ENCODE data around the gene GPR135.
"Not testable (repeated sequence)": the region's sequence is repeated elsewhere in the genome, so short reads cannot be mapped to it uniquely, and the experiment has no call there.

GPR135 gene

DNA sequence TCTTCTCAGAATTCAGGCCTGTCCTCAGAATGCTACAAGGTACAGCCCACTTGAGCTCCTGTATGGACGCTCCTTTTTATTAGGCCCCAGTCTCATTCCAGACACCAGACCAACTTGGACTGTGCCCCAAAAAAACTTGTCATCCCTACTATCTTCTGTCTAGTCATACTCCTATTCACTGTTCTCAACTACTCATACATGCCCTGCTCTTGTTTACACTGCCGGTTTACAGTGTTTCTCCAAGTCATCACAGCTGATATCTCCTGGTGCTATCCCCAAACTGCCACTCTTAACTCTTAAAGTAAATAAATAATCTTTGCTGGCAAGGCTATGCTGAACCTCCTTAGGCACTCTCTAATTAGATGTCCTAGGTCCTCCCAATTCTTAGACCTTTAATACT is 16.5 kb downstream of the GPR135 start:
- H3K79me2 ChIP-seq (ENCODE audit: control insufficient read depth, insufficient read depth, low read length, unreplicated experiment); H3K27me3 ChIP-seq (ENCODE audit: insufficient read depth, low read length); H2AFZ ChIP-seq (ENCODE audit: low read length, unreplicated experiment); H3K4me3 ChIP-seq (ENCODE audit: low read depth, low read length); H3K27ac ChIP-seq (ENCODE audit: low read depth, low read length): not testable (repeated sequence)
- H3K4me1 ChIP-seq (ENCODE audit: control insufficient read depth, insufficient read depth, low read length, unreplicated experiment) = peaks cover 13% of the 10 kb centered on the region
- peaks cover 15% of the 10 kb centered on the region for H3K36me3 ChIP-seq (ENCODE audit: insufficient read depth, low read length)

DNA sequence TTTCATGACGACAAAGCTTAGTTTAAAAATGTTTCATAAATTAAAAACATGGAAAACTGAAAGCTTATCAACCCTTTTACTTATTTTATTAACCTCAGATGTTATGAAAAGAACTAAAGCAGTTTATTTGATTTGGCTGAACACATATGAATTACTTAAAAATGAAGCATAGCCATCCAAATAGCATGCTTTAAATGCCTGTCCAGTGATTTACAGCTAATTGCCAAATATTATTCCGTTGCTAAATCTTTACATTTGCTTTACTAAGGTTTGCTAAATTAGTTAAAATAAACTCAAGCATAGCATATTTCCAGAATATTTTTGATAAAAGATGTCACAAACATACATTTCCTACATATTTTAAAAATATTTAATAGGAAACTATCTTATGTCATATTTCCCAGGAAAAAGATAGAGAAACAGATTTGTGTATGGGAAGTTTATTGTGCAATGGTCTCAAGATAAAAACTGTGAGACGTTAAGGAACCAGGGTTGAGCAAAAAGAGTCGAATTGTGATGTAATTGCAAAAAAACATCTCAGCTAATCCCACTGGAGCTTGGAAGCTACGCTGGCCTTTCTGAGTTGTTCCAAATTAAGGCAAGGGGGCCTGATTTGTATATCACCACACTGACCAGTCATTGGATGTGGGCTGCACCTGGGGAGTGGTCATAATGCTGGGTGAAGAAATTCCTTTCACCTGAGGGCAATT is 25.8 kb downstream of the GPR135 start:
- Histone ChIP-seq H2AFZ (ENCODE audit: low read length, unreplicated experiment) (no peak overlapping the region), H3K27me3 (ENCODE audit: insufficient read depth, low read length) (no peaks in the 10 kb centered on the region), H3K79me2 (ENCODE audit: control insufficient read depth, insufficient read depth, low read length, unreplicated experiment) (no peaks in the 10 kb centered on the region), H3K36me3 (ENCODE audit: insufficient read depth, low read length) (peaks cover 14% of the 10 kb centered on the region; the same call in 1 of the 2 replicates), H3K4me1 (ENCODE audit: control insufficient read depth, insufficient read depth, low read length, unreplicated experiment) (peaks cover 46% of the 10 kb centered on the region), H3K4me3 (ENCODE audit: low read depth, low read length) (peak overlapping the region; percentile 61), H3K27ac (ENCODE audit: low read depth, low read length) (peak overlapping the region; percentile 97)

DNA sequence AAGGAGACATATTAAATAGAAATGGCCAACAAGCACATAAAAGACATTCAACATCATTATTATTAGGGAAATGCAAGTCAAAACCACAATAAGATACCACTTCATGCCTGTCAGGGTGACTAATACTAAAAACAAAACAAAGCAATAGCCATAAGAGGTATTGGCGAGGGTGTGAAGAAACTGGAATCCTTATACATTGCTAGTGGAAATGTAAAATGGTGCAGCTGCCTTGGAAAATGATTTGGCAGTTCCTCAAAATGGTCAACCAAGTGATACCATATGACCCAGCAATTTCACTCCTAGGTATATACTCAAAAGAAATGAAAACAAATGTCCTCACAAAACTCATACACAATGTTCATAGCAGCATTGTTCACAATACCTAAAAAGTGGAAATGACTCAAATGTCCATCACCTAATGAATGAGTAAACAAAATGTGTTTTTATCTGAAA is 27.0 kb downstream of the GPR135 start:
- Histone ChIP-seq H2AFZ (ENCODE audit: low read length, unreplicated experiment) (peak overlapping the region; percentile 44), H3K27me3 (ENCODE audit: insufficient read depth, low read length) (no peaks in the 10 kb centered on the region), H3K4me3 (ENCODE audit: low read depth, low read length) (peak overlapping the region; percentile 61), H3K4me1 (ENCODE audit: control insufficient read depth, insufficient read depth, low read length, unreplicated experiment) (peaks cover 46% of the 10 kb centered on the region), H3K36me3 (ENCODE audit: insufficient read depth, low read length) (peaks cover 14% of the 10 kb centered on the region; the same call in 1 of the 2 replicates), H3K79me2 (ENCODE audit: control insufficient read depth, insufficient read depth, low read length, unreplicated experiment) (no peaks in the 10 kb centered on the region), H3K27ac (ENCODE audit: low read depth, low read length) (peak overlapping the region; percentile 97)

GRCh38 chr14:59435987-59436386 is 29.2 kb downstream of the GPR135 start:
- peaks cover 16% of the 10 kb centered on the region for H3K36me3 ChIP-seq (ENCODE audit: insufficient read depth, low read length)
- H3K27me3 ChIP-seq (ENCODE audit: insufficient read depth, low read length) = no peaks in the 10 kb centered on the region
- peaks cover 40% of the 10 kb centered on the region for H3K4me1 ChIP-seq (ENCODE audit: control insufficient read depth, insufficient read depth, low read length, unreplicated experiment)
- no peak overlapping the region for H3K27ac ChIP-seq (ENCODE audit: low read depth, low read length)
- H3K79me2 ChIP-seq (ENCODE audit: control insufficient read depth, insufficient read depth, low read length, unreplicated experiment) = no peaks in the 10 kb centered on the region
- H2AFZ ChIP-seq (ENCODE audit: low read length, unreplicated experiment) = no peak overlapping the region
- no peak overlapping the region for H3K4me3 ChIP-seq (ENCODE audit: low read depth, low read length)

DNA sequence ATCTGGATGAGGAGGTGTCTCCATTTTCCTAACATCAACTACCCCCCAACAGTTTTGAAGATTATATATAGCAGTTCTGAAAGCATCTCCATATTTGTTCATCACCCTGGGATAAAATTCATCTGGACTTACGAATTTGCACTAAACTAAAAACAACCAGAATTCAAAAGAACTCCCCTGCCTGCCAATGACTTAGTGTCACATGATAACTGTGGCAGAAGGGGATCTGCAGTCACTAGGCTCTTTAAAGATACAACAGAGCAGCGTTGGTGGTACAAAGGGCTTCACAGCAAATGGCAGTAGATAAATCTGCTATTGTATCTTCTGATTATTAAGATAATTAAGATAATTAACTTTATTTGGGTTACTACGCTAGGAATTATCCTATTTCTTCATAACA is 30.1 kb downstream of the GPR135 start:
- peaks cover 17% of the 10 kb centered on the region for H3K36me3 ChIP-seq (ENCODE audit: insufficient read depth, low read length)
- H3K27ac ChIP-seq (ENCODE audit: low read depth, low read length) = no peak overlapping the region
- no peak overlapping the region for H3K4me3 ChIP-seq (ENCODE audit: low read depth, low read length)
- H3K4me1 ChIP-seq (ENCODE audit: control insufficient read depth, insufficient read depth, low read length, unreplicated experiment) = peaks cover 32% of the 10 kb centered on the region
- H3K27me3 ChIP-seq (ENCODE audit: insufficient read depth, low read length) = no peaks in the 10 kb centered on the region
- no peaks in the 10 kb centered on the region for H3K79me2 ChIP-seq (ENCODE audit: control insufficient read depth, insufficient read depth, low read length, unreplicated experiment)
- no peak overlapping the region for H2AFZ ChIP-seq (ENCODE audit: low read length, unreplicated experiment)

- H3K4me3 ChIP-seq (ENCODE audit: low read depth, low read length) = no peak overlapping the region
Measured at GRCh38 chr14:59429790-59430189, 35.4 kb downstream of the GPR135 start.

DNA sequence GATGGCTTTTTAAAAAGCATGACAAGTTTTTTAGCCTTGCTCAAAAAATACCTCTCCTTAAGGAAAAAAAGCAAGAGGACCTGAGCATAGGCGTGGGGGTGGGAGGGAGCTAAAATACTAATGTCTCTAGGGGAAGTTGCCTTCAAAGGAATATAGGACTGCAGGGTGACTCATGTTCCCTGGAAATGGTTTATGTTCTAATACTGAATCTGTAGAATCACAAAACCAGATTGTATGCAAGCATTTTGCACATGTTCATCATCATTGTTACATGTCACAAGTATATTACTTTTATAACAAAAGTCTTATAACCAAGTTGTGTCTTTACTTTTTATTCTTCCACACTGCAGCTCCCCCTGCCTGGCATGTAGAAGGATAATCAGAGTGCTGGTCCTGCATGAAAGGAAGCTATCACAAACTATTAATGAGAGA is 36.6 kb downstream of the GPR135 start:
- Histone ChIP-seq H3K27me3 (ENCODE audit: insufficient read depth, low read length) (no peaks in the 10 kb centered on the region), H2AFZ (ENCODE audit: low read length, unreplicated experiment) (peak overlapping the region; percentile 11), H3K36me3 (ENCODE audit: insufficient read depth, low read length) (peaks cover 4% of the 10 kb centered on the region; the same call in 1 of the 2 replicates), H3K4me1 (ENCODE audit: control insufficient read depth, insufficient read depth, low read length, unreplicated experiment) (peaks cover 53% of the 10 kb centered on the region), H3K4me3 (ENCODE audit: low read depth, low read length) (peak overlapping the region; percentile 30; the same call in 1 of the 2 replicates), H3K79me2 (ENCODE audit: control insufficient read depth, insufficient read depth, low read length, unreplicated experiment) (no peaks in the 10 kb centered on the region), H3K27ac (ENCODE audit: low read depth, low read length) (peak overlapping the region; percentile 92)

More at GRCh38 chr14:59429790-59430189, 35.4 kb downstream of the GPR135 start:
- Histone ChIP-seq H3K27me3 (ENCODE audit: insufficient read depth, low read length) (no peaks in the 10 kb centered on the region), H3K27ac (ENCODE audit: low read depth, low read length) (peak overlapping the region; percentile 92), H2AFZ (ENCODE audit: low read length, unreplicated experiment) (no peak overlapping the region), H3K4me1 (ENCODE audit: control insufficient read depth, insufficient read depth, low read length, unreplicated experiment) (peaks cover 47% of the 10 kb centered on the region), H3K79me2 (ENCODE audit: control insufficient read depth, insufficient read depth, low read length, unreplicated experiment) (no peaks in the 10 kb centered on the region), H3K36me3 (ENCODE audit: insufficient read depth, low read length) (peaks cover 4% of the 10 kb centered on the region; the same call in 1 of the 2 replicates)

DNA sequence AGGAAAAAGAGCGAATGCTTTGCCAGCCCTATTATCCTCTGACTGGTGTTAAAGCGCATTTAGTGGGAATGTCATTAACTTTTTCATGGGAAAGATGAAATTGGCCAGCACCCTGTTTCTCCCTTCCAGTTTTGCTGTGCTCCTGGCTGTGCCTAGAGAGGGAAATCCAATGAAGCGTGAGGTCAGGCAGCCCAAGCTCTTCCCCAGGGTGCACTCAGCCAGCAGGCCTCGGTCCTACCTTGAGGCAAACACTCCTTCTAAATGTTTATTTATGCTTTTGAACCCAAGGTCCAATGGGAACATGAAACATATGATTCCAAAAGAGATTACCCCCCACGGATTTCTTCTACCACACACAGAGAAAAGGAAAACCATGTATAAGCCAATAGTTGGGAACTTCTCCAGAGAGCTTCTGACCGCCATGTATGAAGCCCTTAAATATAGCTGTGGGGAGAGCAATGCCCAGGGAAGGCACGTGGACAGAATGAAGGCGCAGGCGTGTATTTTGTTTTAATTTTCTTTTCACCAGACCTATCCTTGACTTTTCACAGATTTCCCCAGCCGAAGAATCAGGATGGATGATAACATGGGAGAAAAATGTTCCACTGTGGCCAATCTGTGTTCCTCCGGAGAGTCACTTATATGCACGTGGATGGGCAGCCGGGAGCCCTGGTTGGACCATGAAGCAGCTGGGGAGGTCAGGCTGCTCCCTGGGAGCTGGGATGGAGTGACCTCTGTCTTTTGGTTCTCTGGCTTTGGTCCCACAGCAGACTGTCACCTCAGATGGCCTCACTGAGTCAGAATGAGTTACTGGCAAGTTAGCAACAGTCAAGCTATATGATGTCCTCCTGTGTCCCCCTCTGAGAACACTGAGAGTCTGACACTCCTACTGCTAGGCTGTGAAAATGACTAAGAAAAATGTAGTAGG is 37.3 kb downstream of the GPR135 start:
- Histone ChIP-seq H2AFZ (ENCODE audit: low read length, unreplicated experiment) (peak overlapping the region; percentile 11), H3K36me3 (ENCODE audit: insufficient read depth, low read length) (peaks cover 4% of the 10 kb centered on the region; the same call in 1 of the 2 replicates), H3K4me1 (ENCODE audit: control insufficient read depth, insufficient read depth, low read length, unreplicated experiment) (peaks cover 58% of the 10 kb centered on the region), H3K79me2 (ENCODE audit: control insufficient read depth, insufficient read depth, low read length, unreplicated experiment) (no peaks in the 10 kb centered on the region), H3K4me3 (ENCODE audit: low read depth, low read length) (peak overlapping the region; percentile 30; the same call in 1 of the 2 replicates), H3K27ac (ENCODE audit: low read depth, low read length) (peak overlapping the region; percentile 92), H3K27me3 (ENCODE audit: insufficient read depth, low read length) (no peaks in the 10 kb centered on the region)

DNA sequence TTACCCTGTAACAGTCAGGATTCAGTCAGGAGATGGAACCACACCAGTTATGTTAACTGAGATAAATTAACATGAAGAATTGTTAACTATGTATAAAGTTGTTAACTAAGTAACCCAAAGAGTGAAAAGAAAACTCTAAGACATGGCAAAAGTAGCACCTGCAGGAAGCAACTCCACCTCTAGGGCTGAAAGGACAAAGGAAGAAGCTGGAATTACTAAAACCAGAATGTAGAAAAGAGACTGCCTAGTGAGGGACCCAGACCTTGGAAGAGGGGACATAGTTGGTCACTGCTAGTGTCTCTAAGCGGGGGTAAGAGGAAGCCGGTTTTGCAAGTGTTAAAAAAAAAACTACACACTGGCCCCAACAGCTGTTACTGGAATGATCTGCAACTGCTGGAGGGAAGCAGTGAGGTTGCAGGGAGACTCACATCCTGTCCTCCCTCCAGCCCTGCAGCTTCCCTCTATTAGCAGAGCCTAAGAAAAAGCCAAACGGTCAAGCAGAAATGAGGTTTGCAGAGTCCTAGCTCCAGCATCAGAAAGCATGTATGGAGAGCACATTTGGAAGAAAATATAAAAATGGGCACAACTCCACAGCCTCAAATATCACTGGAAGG is 39.8 kb downstream of the GPR135 start:
- Histone ChIP-seq H3K27ac (ENCODE audit: low read depth, low read length) (0 out of 2 replicates have a peak overlapping the region, but pooled peaks have one; percentile 2), H3K4me3 (ENCODE audit: low read depth, low read length) (no peak overlapping the region), H3K36me3 (ENCODE audit: insufficient read depth, low read length) (no peaks in the 10 kb centered on the region), H3K79me2 (ENCODE audit: control insufficient read depth, insufficient read depth, low read length, unreplicated experiment) (no peaks in the 10 kb centered on the region), H3K4me1 (ENCODE audit: control insufficient read depth, insufficient read depth, low read length, unreplicated experiment) (peaks cover 69% of the 10 kb centered on the region), H3K27me3 (ENCODE audit: insufficient read depth, low read length) (no peaks in the 10 kb centered on the region), H2AFZ (ENCODE audit: low read length, unreplicated experiment) (no peak overlapping the region)

DNA sequence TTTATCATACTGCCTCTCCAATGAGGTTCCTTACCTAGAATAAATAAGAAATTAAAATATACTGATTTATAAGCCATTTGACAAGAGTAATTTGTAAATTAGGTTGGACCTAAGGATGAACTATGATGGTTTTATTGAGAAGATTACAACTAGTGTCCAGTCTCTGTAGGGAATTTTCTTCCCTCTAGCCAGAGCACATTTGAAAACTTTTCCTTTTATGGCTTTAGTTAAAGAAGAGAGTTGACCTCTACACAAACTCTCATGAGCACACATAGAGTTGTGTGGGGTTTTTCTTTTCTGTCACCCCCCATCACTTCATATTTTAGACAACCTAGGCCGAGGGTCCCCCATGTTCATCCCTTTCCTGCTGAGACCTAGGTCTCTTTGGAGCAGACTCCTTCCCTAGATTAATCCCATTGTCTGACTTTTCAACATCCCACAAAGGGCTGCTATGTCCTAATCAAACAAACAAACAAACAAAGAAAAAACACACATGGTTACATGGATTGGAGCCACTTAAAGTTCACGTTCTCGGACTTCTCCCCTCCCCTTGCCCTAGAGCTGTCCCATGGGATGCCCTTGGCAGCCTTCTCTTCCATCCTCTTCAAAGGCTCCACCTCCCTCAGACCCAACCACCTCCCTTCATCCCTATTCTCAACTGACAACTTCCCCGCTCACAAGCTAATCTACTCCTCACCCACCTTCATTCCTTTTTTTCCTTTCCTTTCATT is 40.7 kb downstream of the GPR135 start:
- Histone ChIP-seq H3K79me2 (ENCODE audit: control insufficient read depth, insufficient read depth, low read length, unreplicated experiment) (no peaks in the 10 kb centered on the region), H3K27ac (ENCODE audit: low read depth, low read length) (no peak overlapping the region), H2AFZ (ENCODE audit: low read length, unreplicated experiment) (no peak overlapping the region), H3K27me3 (ENCODE audit: insufficient read depth, low read length) (no peaks in the 10 kb centered on the region), H3K4me3 (ENCODE audit: low read depth, low read length) (no peak overlapping the region), H3K4me1 (ENCODE audit: control insufficient read depth, insufficient read depth, low read length, unreplicated experiment) (peaks cover 62% of the 10 kb centered on the region), H3K36me3 (ENCODE audit: insufficient read depth, low read length) (no peaks in the 10 kb centered on the region)

Data from ACC112 (cell line).